ENCODE results near the gene ZBTB20.

ZBTB20 gene

GRCh38 chr3:114437897-114438296 lies 709.2 kb downstream of the ZBTB20 start:
- DNase-seq (ENCODE audit: low spot score): no peak
- in situ Hi-C loops (cut with MboI; ENCODE audit: low sequenced_read_pairs, unreplicated experiment): no loop called here
- no peak for TF ChIP-seq CTCF (IDR thresholded peaks at IDR 0.05; ENCODE audit: borderline replicate concordance, control extremely low read depth, extremely low read depth, insufficient read depth, missing control alignments)

- in situ Hi-C loops (cut with MboI; ENCODE audit: low sequenced_read_pairs, unreplicated experiment): no loop called here
- no peak for DNase-seq (ENCODE audit: low spot score)
- TF ChIP-seq CTCF (IDR thresholded peaks at IDR 0.05; ENCODE audit: borderline replicate concordance, control extremely low read depth, extremely low read depth, insufficient read depth, missing control alignments): no peak
Observed at GRCh38 chr3:114436182-114436581, 710.9 kb downstream of the ZBTB20 start.

GRCh38 chr3:114435386-114436115 lies 711.5 kb downstream of the ZBTB20 start:
- no peak for TF ChIP-seq CTCF (IDR thresholded peaks at IDR 0.05; ENCODE audit: borderline replicate concordance, control extremely low read depth, extremely low read depth, insufficient read depth, missing control alignments)
- in situ Hi-C loops (cut with MboI; ENCODE audit: low sequenced_read_pairs, unreplicated experiment): no loop called here
- no peak for DNase-seq (ENCODE audit: low spot score)

GRCh38 chr3:114432310-114432709 lies 714.8 kb downstream of the ZBTB20 start:
- in situ Hi-C loops (cut with MboI; ENCODE audit: low sequenced_read_pairs, unreplicated experiment): no loop called here

GRCh38 chr3:114428044-114428595 lies 719.0 kb downstream of the ZBTB20 start:
- TF ChIP-seq CTCF (IDR thresholded peaks at IDR 0.05; ENCODE audit: borderline replicate concordance, control extremely low read depth, extremely low read depth, insufficient read depth, missing control alignments): no peak
- DNase-seq (ENCODE audit: low spot score): peak; percentile 5
- in situ Hi-C loops (cut with MboI; ENCODE audit: low sequenced_read_pairs, unreplicated experiment): no loop called here

More at GRCh38 chr3:114432310-114432709, 714.8 kb downstream of the ZBTB20 start:
- no peak for DNase-seq (ENCODE audit: low spot score)
- no peak for TF ChIP-seq CTCF (IDR thresholded peaks at IDR 0.05; ENCODE audit: borderline replicate concordance, control extremely low read depth, extremely low read depth, insufficient read depth, missing control alignments)

GRCh38 chr3:114427285-114428043 lies 719.6 kb downstream of the ZBTB20 start:
- in situ Hi-C loops (cut with MboI; ENCODE audit: low sequenced_read_pairs, unreplicated experiment): no loop called here
- TF ChIP-seq CTCF (IDR thresholded peaks at IDR 0.05; ENCODE audit: borderline replicate concordance, control extremely low read depth, extremely low read depth, insufficient read depth, missing control alignments): no peak

More at GRCh38 chr3:114427285-114428043, 719.6 kb downstream of the ZBTB20 start:
- no peak for DNase-seq (ENCODE audit: low spot score)

Data from GM13976 (cell line).